ENCODE measurements around the gene GALNT14.

GRCh38 chr2:30866974-30867373, 271.3 kb downstream of the GALNT14 start:
- TF ChIP-seq CTCF (conservative IDR thresholded peaks at IDR 0.05 in 1 of 2, IDR thresholded peaks at IDR 0.05 in 1 of 2; ENCODE audit: extremely low read depth in 1 of 2, insufficient read depth in 1 of 2, low read depth in 1 of 2, low read length in 2 of 2) (no peak), EZH2 (IDR thresholded peaks at IDR 0.05; ENCODE audit: borderline replicate concordance, low read length) (no peak)
